ENCODE results near the gene ANO4.
"Not testable (repeated sequence)": the region's sequence is repeated elsewhere in the genome, so short reads cannot be mapped to it uniquely, and the experiment has no call there.

ANO4 gene

GRCh38 chr12:100989509-100989908 is 194.9 kb downstream of the ANO4 start:
- DNase-seq (ENCODE audit: low read depth), result not testable (repeated sequence)

GRCh38 chr12:100991102-100991501 is 196.5 kb downstream of the ANO4 start:
- no peak for DNase-seq (ENCODE audit: low read depth)

- DNase-seq (ENCODE audit: low read depth), result no peak
These were observed 197.6 kb downstream of the ANO4 start for GRCh38 chr12:100992194-100992593.

- peak; percentile 9 for DNase-seq (ENCODE audit: low read depth)
These were observed 199.4 kb downstream of the ANO4 start for GRCh38 chr12:100993916-100994450.

GRCh38 chr12:100995201-100995600 is 200.6 kb downstream of the ANO4 start:
- DNase-seq (ENCODE audit: low read depth), result peak; percentile 52

GRCh38 chr12:100995771-100996170 is 201.2 kb downstream of the ANO4 start:
- DNase-seq (ENCODE audit: low read depth), result no peak

GRCh38 chr12:101001669-101002068 is 207.1 kb downstream of the ANO4 start:
- DNase-seq (ENCODE audit: low read depth), result no peak

- no peak for DNase-seq (ENCODE audit: low read depth)
These were observed 208.3 kb downstream of the ANO4 start for GRCh38 chr12:101002696-101003419.

- DNase-seq (ENCODE audit: low read depth), result peak; percentile 52
These were observed 210.3 kb downstream of the ANO4 start for GRCh38 chr12:101004898-101005297.

GRCh38 chr12:101009274-101009673 is 214.7 kb downstream of the ANO4 start:
- DNase-seq (ENCODE audit: low read depth), result no peak

GRCh38 chr12:101010896-101011295 is 216.3 kb downstream of the ANO4 start:
- no peak for DNase-seq (ENCODE audit: low read depth)

GRCh38 chr12:101013993-101014392 is 219.4 kb downstream of the ANO4 start:
- no peak for DNase-seq (ENCODE audit: low read depth)

GRCh38 chr12:101015044-101015443 is 220.5 kb downstream of the ANO4 start:
- DNase-seq (ENCODE audit: low read depth), result no peak

- peak; percentile 95 for DNase-seq (ENCODE audit: low read depth)
These were observed 224.0 kb downstream of the ANO4 start for GRCh38 chr12:101018540-101018939.

GRCh38 chr12:101019201-101019600 is 224.6 kb downstream of the ANO4 start:
- no peak for DNase-seq (ENCODE audit: low read depth)

- DNase-seq (ENCODE audit: low read depth), result peak; percentile 12
These were observed 225.1 kb downstream of the ANO4 start for GRCh38 chr12:101019667-101020066.

GRCh38 chr12:101021442-101021841 is 226.9 kb downstream of the ANO4 start:
- peak; percentile 27 for DNase-seq (ENCODE audit: low read depth)

GRCh38 chr12:101021911-101022388 is 227.4 kb downstream of the ANO4 start:
- peak; percentile 93 for DNase-seq (ENCODE audit: low read depth)

GRCh38 chr12:101027200-101027599 is 232.6 kb downstream of the ANO4 start:
- no peak for DNase-seq (ENCODE audit: low read depth)

GRCh38 chr12:101027816-101028215 is 233.2 kb downstream of the ANO4 start:
- no peak for DNase-seq (ENCODE audit: low read depth)

- DNase-seq (ENCODE audit: low read depth), result no peak
These were observed 243.8 kb downstream of the ANO4 start for GRCh38 chr12:101038289-101038871.

- DNase-seq (ENCODE audit: low read depth), result no peak
These were observed 245.4 kb downstream of the ANO4 start for GRCh38 chr12:101039848-101040531.

- peak; percentile 24 for DNase-seq (ENCODE audit: low read depth)
These were observed 246.4 kb downstream of the ANO4 start for GRCh38 chr12:101040936-101041335.

Data from ELR (cell line).